ENCODE measurements around the gene HIGD1A.
A peak's percentile ranks its signal among the peaks of the same experiment; 100 is the strongest.

HIGD1A gene

DNA sequence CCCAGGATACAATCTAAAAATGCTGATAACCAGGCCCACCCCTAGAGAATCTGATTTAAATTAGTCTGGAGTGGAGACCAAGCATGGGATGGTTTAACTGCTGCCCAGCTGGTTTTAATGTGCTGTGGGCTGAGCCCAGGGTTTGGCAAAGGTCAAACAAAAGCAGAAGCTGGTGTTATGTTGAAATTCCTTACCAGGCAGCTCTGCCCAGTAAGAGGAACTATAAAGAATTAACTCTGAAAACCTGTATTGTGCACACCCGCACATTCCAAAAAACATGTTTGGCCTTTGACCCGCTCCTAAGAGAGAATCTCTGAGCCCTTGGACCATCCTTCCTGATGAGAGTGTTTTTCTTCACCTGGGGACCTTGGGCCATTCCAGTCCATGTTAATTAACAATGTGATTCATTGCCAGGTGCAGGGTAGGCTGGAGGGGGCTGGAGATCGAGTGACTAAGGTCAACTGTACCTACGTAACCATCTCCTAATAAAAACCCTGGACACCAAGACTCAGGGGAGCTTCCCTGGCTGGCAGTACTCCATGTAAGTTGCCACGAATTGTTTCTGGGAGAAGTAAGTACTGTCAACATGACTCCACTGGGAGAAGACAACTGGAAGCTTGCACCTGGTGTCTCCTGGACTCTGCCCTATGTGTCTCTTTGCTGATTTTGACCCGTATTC, 42.1 kb downstream of the HIGD1A start:
- Mint-ChIP-seq H3K4me1 (no peaks in the 10 kb centered on the region), H3K36me3 (ENCODE audit: low read depth) (no peaks in the 10 kb centered on the region), H3K27me3 (ENCODE audit: low read depth) (peaks cover under 1% of the 10 kb centered on the region), H3K9me3 (no peaks in the 10 kb centered on the region), H3K27ac (peak overlapping the region in 1 of 3 experiments; percentile 40), H3K4me3 (no peak overlapping the region)
- no peak for TF ChIP-seq CTCF (IDR thresholded peaks at IDR 0.05; ENCODE audit: unreplicated experiment in 3 of 3)

GRCh38 chr3:42758126-42758525, 46.2 kb downstream of the HIGD1A start:
- no peak for TF ChIP-seq CTCF (IDR thresholded peaks at IDR 0.05; ENCODE audit: unreplicated experiment in 3 of 3)
- Mint-ChIP-seq H3K9me3 (no peaks in the 10 kb centered on the region), H3K4me1 (no peaks in the 10 kb centered on the region), H3K36me3 (ENCODE audit: low read depth) (no peaks in the 10 kb centered on the region), H3K4me3 (no peak overlapping the region), H3K27ac (no peak overlapping the region), H3K27me3 (ENCODE audit: low read depth) (peaks cover 10% of the 10 kb centered on the region)

- Mint-ChIP-seq H3K27ac (no peak overlapping the region), H3K36me3 (ENCODE audit: low read depth) (no peaks in the 10 kb centered on the region), H3K4me3 (no peak overlapping the region), H3K9me3 (no peaks in the 10 kb centered on the region), H3K4me1 (no peaks in the 10 kb centered on the region), H3K27me3 (ENCODE audit: low read depth) (peaks cover 10% of the 10 kb centered on the region)
- TF ChIP-seq CTCF (IDR thresholded peaks at IDR 0.05; ENCODE audit: unreplicated experiment in 3 of 3) = no peak
Measured at GRCh38 chr3:42756681-42757213, 47.5 kb downstream of the HIGD1A start.

DNA sequence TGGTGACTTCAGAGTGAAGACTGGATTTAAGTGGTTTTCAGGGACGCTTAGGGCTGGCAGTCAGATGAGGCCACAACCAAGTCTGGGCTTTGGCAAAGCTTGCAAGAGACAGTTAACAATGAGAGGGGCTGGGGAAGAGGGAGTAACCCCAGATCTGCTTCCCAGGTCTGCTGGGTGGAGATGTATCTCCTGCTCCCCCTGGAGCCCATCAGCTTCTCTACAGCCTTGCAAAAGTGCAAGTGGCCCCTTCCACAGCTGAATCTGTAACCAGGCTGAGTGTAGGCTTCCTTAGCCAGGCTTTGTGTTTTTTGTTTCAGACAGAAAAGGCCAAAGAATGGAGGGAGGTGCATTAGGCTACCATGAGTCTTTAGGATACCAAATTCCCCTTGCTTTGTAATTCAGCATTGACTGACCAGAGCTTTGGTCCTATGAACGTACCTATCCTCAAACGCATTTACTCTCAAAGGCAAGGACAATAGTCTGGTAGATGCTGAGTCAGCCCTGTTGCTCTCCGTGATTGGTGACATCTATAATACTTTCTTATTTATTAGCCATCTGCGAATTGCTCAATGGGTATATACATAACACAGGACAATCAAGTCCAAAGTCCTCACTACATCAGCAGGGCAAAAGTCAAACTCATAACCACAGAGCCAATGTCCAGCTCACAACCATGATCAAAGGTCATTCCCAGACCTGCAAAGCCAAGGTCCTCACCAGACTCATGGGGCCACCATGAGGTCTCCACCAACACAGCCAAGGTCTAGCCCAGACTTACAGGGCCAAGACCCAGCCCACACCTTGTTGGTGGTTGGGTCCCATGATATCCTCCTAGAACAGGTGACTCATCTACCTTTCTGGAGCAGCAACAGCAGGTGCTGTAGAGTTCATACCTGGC, 48.4 kb downstream of the HIGD1A start:
- TF ChIP-seq CTCF (IDR thresholded peaks at IDR 0.05; ENCODE audit: unreplicated experiment in 3 of 3) = peak; percentile 14 to 33 (median 27)
- Mint-ChIP-seq H3K27ac (no peak overlapping the region), H3K9me3 (no peaks in the 10 kb centered on the region), H3K36me3 (ENCODE audit: low read depth) (no peaks in the 10 kb centered on the region), H3K4me3 (no peak overlapping the region), H3K4me1 (no peaks in the 10 kb centered on the region), H3K27me3 (ENCODE audit: low read depth) (peaks cover 10% of the 10 kb centered on the region)

DNA sequence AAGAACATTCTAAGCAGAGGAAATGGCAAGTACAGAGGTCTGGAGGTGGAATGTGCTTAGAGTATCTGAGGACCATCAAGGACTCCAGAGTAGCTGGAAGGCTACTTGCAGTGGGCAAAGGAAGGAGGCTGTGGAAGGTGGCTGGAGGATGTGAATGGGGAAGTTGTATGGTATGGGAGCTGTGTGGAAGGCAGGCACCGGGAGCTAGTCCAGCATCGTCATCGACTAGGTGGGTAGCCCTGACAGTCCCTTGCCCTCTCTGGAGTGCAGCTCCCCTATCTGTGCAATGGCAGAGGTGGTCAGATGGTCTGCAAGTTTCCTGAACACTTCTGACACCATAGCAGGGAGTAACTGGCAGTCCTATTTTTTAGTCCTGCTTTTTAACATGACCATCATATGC, 50.5 kb downstream of the HIGD1A start:
- TF ChIP-seq CTCF (IDR thresholded peaks at IDR 0.05; ENCODE audit: unreplicated experiment in 3 of 3) = no peak
- Mint-ChIP-seq H3K4me3 (no peak overlapping the region), H3K27me3 (ENCODE audit: low read depth) (peaks cover 10% of the 10 kb centered on the region), H3K36me3 (ENCODE audit: low read depth) (no peaks in the 10 kb centered on the region), H3K9me3 (no peaks in the 10 kb centered on the region), H3K4me1 (no peaks in the 10 kb centered on the region), H3K27ac (no peak overlapping the region)
